NB4 (cell line): Measurements from ENCODE around the gene KAZN.

ENCODE experiments used
- DNase-seq: peaks from one replicate; pipeline ENCODE4 v3.0.0; 2010; ENCODE audit warnings: low read depth
- H3K4me3 ChIP-seq: one replicate; pipeline ENCODE4 v1.5.1; 2011; ENCODE audit warnings: mild to moderate bottlenecking, low read depth, low read length, moderate library complexity
- MYC ChIP-seq: IDR thresholded peaks from 2 replicates; pipeline ENCODE4 v1.6.1; 2011; ENCODE audit warnings: low read depth, low read length
- POLR2A ChIP-seq: IDR thresholded peaks from 2 replicates; pipeline ENCODE4 v1.6.1; 2011; ENCODE audit warnings: mild to moderate bottlenecking; ENCODE audit not compliant: insufficient read length; ENCODE audit errors: extremely low read depth
- TF ChIP-seq, protein P1 (sequence below): IDR thresholded peaks from one replicate; pipeline ENCODE4 v1.5.1; 2012; ENCODE audit warnings: low read depth, low read length
- TF ChIP-seq, protein P2 (sequence below): IDR thresholded peaks from 2 replicates; pipeline ENCODE4 v1.6.1; 2011; ENCODE audit warnings: low read depth, low read length

KAZN gene

DNA sequence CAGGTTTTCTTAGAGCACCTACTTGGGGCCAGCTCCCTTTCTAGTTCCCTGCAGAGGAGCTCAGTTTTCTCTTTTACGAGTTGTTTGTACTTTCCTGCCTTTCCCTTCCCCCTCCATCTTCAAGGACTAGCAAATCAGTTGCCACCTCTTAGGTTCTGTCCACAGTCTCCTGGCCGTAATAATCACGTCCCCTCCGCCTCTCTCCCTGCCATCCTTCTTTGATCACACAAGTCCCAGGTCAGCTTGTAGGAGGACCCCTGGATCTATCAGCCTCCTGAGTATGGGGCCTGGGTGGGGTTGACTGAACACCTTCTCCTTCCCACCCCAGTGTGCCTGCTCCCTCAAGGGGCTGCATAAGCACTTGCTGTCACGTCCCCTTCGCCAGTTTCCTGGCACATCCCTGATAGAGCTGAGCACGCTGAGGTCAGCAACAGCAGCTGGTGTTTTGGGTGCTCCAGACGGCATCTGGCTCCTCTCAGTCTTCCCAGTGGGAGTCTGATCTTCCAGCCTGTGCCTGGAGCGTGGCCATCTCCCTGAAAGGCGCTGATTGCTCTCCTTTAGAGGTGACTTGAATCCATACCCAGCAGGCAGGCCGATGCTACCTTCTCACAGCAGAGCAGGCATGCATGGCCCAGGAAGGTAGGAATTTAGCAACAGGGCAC is 338.9 kb downstream of the KAZN start:
- TF ChIP-seq MYC (no peak), POLR2A (no peak)
- TF ChIP-seq, protein P1, sequence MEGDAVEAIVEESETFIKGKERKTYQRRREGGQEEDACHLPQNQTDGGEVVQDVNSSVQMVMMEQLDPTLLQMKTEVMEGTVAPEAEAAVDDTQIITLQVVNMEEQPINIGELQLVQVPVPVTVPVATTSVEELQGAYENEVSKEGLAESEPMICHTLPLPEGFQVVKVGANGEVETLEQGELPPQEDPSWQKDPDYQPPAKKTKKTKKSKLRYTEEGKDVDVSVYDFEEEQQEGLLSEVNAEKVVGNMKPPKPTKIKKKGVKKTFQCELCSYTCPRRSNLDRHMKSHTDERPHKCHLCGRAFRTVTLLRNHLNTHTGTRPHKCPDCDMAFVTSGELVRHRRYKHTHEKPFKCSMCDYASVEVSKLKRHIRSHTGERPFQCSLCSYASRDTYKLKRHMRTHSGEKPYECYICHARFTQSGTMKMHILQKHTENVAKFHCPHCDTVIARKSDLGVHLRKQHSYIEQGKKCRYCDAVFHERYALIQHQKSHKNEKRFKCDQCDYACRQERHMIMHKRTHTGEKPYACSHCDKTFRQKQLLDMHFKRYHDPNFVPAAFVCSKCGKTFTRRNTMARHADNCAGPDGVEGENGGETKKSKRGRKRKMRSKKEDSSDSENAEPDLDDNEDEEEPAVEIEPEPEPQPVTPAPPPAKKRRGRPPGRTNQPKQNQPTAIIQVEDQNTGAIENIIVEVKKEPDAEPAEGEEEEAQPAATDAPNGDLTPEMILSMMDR, result no peak
- TF ChIP-seq, protein P2, sequence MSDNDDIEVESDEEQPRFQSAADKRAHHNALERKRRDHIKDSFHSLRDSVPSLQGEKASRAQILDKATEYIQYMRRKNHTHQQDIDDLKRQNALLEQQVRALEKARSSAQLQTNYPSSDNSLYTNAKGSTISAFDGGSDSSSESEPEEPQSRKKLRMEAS, result no peak
- no peak overlapping the region for H3K4me3 ChIP-seq
- no peak for DNase-seq

DNA sequence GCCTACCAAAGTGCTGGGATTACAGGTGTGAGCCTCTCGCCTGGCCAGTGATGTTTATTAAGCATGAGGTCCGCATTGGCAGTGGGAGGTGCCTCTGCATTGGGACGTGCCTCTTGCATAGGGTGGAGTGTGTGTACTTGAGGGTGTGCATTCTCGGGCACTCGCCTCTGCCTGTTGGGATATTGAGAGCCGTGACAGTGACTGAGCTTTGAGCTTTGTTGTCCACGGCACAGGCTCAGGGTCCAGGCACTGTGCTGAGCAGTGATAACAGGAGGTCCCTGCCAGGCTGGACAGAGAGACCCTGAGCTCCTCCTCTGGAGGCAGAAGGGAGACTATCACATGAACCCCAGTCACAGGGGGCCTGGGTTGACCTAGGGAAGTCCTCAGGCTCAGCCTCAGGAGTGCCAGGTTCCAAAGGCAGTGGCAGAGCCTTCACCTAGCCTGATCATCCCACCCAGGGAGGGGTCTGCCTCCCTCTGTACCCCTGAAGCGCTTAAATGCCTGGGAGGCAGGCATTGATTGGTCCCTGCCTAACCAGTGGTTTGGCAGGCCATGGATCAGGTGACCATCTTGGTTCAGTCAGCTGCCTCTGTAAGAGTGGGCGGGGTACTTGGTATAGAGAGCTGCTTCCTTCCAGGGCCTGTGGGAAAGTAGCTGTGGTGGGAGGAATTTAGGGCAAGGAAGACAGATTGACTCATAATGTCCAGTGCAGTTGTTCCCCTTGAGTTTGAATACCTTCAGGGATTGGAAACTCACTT is 341.2 kb downstream of the KAZN start:
- no peak overlapping the region for H3K4me3 ChIP-seq
- TF ChIP-seq, protein P2, result no peak
- TF ChIP-seq, protein P1, result no peak
- no peak for TF ChIP-seq POLR2A
- TF ChIP-seq MYC, result no peak
- no peak for DNase-seq

DNA sequence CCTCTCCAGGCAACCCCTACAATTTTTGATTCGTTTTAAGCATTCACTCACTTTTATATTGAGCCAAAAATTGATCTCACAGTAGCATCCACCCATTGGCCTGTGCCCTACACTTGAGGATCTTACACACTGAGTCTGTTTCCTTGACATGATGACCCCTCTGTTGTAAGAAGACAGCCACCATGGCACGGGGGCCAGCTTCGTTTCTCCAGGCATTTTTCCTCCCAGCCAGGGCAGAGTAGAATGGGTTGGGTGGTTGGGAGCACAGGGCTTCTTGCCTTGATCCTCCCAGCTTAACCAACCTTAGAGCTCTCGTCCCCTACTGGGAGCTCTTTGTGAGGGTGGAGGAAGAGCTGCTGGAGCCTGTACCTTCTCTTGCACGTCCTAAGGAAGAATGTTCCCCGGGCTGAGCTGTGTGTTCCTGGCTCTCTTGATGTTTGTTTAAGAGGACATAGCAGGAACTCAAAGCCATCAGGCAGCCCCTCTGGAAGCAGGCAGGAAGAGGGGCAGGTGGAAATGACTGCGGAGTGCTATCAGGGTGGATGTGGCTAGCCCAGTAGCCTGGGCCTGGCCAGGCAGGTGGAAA is 341.9 kb downstream of the KAZN start:
- DNase-seq, result no peak
- TF ChIP-seq, protein P1, result no peak
- TF ChIP-seq POLR2A (no peak), MYC (no peak)
- TF ChIP-seq, protein P2, result no peak
- no peak overlapping the region for H3K4me3 ChIP-seq

GRCh38 chr1:14941864-14942263 is 343.4 kb downstream of the KAZN start:
- TF ChIP-seq, protein P1, result no peak
- no peak overlapping the region for H3K4me3 ChIP-seq
- DNase-seq, result no peak

DNA sequence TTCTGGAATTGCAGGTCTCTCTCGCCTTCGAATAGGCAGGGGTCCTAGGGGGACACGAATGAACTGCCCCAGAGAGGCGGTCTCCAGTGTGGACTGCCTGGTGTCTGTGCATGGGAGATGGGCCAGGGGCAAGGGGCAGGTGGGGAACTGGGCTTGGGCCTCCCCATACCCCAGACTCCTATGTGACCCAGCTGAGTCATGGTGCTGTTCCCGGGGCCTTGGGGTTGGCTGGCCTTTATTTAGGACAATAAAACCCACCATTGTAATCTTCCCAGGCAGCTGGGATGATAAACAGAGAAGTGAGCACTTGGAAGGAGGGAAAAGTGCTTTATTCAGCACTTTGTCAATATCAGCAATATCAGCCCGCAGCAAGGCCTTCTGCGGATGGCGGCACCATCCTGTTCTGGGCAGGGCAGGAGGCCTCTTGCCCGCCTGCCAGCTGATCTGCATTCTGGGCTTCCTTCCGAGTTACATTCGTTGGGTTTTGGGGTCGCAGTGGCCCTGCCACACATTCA is 346.0 kb downstream of the KAZN start:
- no peak overlapping the region for H3K4me3 ChIP-seq
- no peak for DNase-seq
- TF ChIP-seq, protein P2, result no peak
- TF ChIP-seq, protein P1, result no peak
- TF ChIP-seq POLR2A, result no peak
- no peak for TF ChIP-seq MYC
